Spleen (tissue), 7 donors: ENCODE data around the gene EGFL8.
A peak's percentile ranks its signal among the peaks of the same experiment; 100 is the strongest.

Experiments
- CTCF ChIP-seq, 11 experiments: fragments of 200-600 bp in 7 of 11; fragments of 450-650 bp in 4 of 11; sonication (generic) in 4 of 11; IDR thresholded peaks in 8 of 11; conservative IDR thresholded peaks in 3 of 11; 1 replicate in 7 of 11; 2 replicates in 4 of 11; pipeline versions ENCODE4 v1.4.0 to v1.8.0; 2016 to 2021; ENCODE audit warnings: antibody characterized with exemption in 11 of 11, inconsistent platforms in 4 of 11, mild to moderate bottlenecking in 1 of 11
- POLR2A ChIP-seq, 3 donors: fragments of 450-650 bp; IDR thresholded peaks; one replicate each; pipeline ENCODE4 v1.5.1; 2017; ENCODE audit warnings: antibody characterized with exemption in 3 of 3, mild to moderate bottlenecking in 1 of 3
- donor health status: DM: no; HTN: no; CAD: no; lungs with moderate emphysema.
- donor health status: DM: no; HTN: no; CAD: no.
- donor health status: DM: no; HTN: no; CAD: no.

- TF ChIP-seq CTCF (IDR thresholded peaks at IDR 0.05 in 8 of 11, conservative IDR thresholded peaks at IDR 0.05 in 3 of 11): peak; percentile 61 to 93 (median 89)
- TF ChIP-seq POLR2A (IDR thresholded peaks at IDR 0.05): no peak
These were observed 45.4 kb upstream of the EGFL8 start for GRCh38 chr6:32118782-32119628.
